ENCODE data around the gene CACNA1F.

The CACNA1F gene

DNA sequence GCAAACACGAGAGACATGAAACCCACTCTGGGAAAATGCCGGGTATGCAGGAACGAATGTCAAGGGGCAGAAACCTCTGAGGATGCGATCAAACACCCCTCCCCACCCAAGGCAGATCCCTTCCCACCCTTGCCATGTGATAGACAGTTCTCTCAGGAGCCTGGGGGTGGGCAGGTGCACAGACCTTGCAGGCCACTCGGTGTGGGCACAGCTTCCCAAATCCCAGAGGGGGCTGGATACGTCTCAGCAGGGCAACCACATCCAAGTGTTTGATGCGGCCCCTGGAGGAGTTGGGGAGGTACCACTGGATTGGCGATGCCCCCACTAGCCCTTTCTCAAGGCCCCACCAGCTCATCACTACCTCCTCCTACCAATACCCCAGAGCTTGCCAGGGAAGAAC lies 22.7 kb downstream of the CACNA1F start:
- no peaks in the 10 kb centered on the region for H3F3A ChIP-seq (ENCODE audit: insufficient read depth, low read length)
- H3K9ac ChIP-seq (ENCODE audit: low read length): no peak overlapping the region
- no peak overlapping the region for H2AFZ ChIP-seq (ENCODE audit: low read length)
- H3K36me3 ChIP-seq (ENCODE audit: insufficient read depth, low read length): no peaks in the 10 kb centered on the region
- H3K27ac ChIP-seq (ENCODE audit: low read depth, low read length, poor library complexity, severe bottlenecking): no peak overlapping the region
- H3K9me3 ChIP-seq (ENCODE audit: low read length): no peaks in the 10 kb centered on the region
- H4K20me1 ChIP-seq (ENCODE audit: insufficient read depth, low read length): no peaks in the 10 kb centered on the region
- no peaks in the 10 kb centered on the region for H3K79me2 ChIP-seq (ENCODE audit: insufficient read depth, low read length)
- H3K4me3 ChIP-seq (ENCODE audit: low read depth, low read length, poor library complexity, severe bottlenecking): no peak overlapping the region
- no peaks in the 10 kb centered on the region for H3K9me2 ChIP-seq (ENCODE audit: low read depth, low read length)
- no peaks in the 10 kb centered on the region for H3K27me3 ChIP-seq (ENCODE audit: insufficient read depth, low read length)
- no peak overlapping the region for H3K4me2 ChIP-seq (ENCODE audit: low read length)
- H3K4me1 ChIP-seq (ENCODE audit: insufficient read depth, low read length, severe bottlenecking): no peaks in the 10 kb centered on the region
- TF ChIP-seq EZH2 (IDR thresholded peaks at IDR 0.05; ENCODE audit: borderline replicate concordance, low read length): no peak
- TF ChIP-seq, protein P1, sequence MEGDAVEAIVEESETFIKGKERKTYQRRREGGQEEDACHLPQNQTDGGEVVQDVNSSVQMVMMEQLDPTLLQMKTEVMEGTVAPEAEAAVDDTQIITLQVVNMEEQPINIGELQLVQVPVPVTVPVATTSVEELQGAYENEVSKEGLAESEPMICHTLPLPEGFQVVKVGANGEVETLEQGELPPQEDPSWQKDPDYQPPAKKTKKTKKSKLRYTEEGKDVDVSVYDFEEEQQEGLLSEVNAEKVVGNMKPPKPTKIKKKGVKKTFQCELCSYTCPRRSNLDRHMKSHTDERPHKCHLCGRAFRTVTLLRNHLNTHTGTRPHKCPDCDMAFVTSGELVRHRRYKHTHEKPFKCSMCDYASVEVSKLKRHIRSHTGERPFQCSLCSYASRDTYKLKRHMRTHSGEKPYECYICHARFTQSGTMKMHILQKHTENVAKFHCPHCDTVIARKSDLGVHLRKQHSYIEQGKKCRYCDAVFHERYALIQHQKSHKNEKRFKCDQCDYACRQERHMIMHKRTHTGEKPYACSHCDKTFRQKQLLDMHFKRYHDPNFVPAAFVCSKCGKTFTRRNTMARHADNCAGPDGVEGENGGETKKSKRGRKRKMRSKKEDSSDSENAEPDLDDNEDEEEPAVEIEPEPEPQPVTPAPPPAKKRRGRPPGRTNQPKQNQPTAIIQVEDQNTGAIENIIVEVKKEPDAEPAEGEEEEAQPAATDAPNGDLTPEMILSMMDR (IDR thresholded peaks at IDR 0.05; ENCODE audit: low read length): no peak

- no peak overlapping the region for H2AFZ ChIP-seq (ENCODE audit: low read length)
- H3K4me2 ChIP-seq (ENCODE audit: low read length): no peak overlapping the region
- H3K79me2 ChIP-seq (ENCODE audit: insufficient read depth, low read length): no peaks in the 10 kb centered on the region
- no peaks in the 10 kb centered on the region for H3K9me2 ChIP-seq (ENCODE audit: low read depth, low read length)
- TF ChIP-seq, protein P1 (IDR thresholded peaks at IDR 0.05; ENCODE audit: low read length): no peak
- no peak for TF ChIP-seq EZH2 (IDR thresholded peaks at IDR 0.05; ENCODE audit: borderline replicate concordance, low read length)
- H4K20me1 ChIP-seq (ENCODE audit: insufficient read depth, low read length): no peaks in the 10 kb centered on the region
- H3K9me3 ChIP-seq (ENCODE audit: low read length): no peaks in the 10 kb centered on the region
- H3K27me3 ChIP-seq (ENCODE audit: insufficient read depth, low read length): no peaks in the 10 kb centered on the region
- no peaks in the 10 kb centered on the region for H3K4me1 ChIP-seq (ENCODE audit: insufficient read depth, low read length, severe bottlenecking)
- H3K4me3 ChIP-seq (ENCODE audit: low read depth, low read length, poor library complexity, severe bottlenecking): no peak overlapping the region
- H3K9ac ChIP-seq (ENCODE audit: low read length): no peak overlapping the region
- no peak overlapping the region for H3K27ac ChIP-seq (ENCODE audit: low read depth, low read length, poor library complexity, severe bottlenecking)
- no peaks in the 10 kb centered on the region for H3K36me3 ChIP-seq (ENCODE audit: insufficient read depth, low read length)
- no peaks in the 10 kb centered on the region for H3F3A ChIP-seq (ENCODE audit: insufficient read depth, low read length)
Observed at GRCh38 chrX:49209434-49210251, 23.5 kb downstream of the CACNA1F start.

GRCh38 chrX:49208399-49208798 lies 24.7 kb downstream of the CACNA1F start:
- H3F3A ChIP-seq (ENCODE audit: insufficient read depth, low read length): no peaks in the 10 kb centered on the region
- no peak overlapping the region for H3K9ac ChIP-seq (ENCODE audit: low read length)
- no peaks in the 10 kb centered on the region for H3K4me1 ChIP-seq (ENCODE audit: insufficient read depth, low read length, severe bottlenecking)
- no peaks in the 10 kb centered on the region for H3K36me3 ChIP-seq (ENCODE audit: insufficient read depth, low read length)
- H3K27ac ChIP-seq (ENCODE audit: low read depth, low read length, poor library complexity, severe bottlenecking): no peak overlapping the region
- no peaks in the 10 kb centered on the region for H3K9me2 ChIP-seq (ENCODE audit: low read depth, low read length)
- no peaks in the 10 kb centered on the region for H3K27me3 ChIP-seq (ENCODE audit: insufficient read depth, low read length)
- no peak overlapping the region for H2AFZ ChIP-seq (ENCODE audit: low read length)
- no peaks in the 10 kb centered on the region for H3K9me3 ChIP-seq (ENCODE audit: low read length)
- no peak for TF ChIP-seq EZH2 (IDR thresholded peaks at IDR 0.05; ENCODE audit: borderline replicate concordance, low read length)
- TF ChIP-seq, protein P1 (IDR thresholded peaks at IDR 0.05; ENCODE audit: low read length): no peak
- H4K20me1 ChIP-seq (ENCODE audit: insufficient read depth, low read length): no peaks in the 10 kb centered on the region
- no peak overlapping the region for H3K4me2 ChIP-seq (ENCODE audit: low read length)
- no peaks in the 10 kb centered on the region for H3K79me2 ChIP-seq (ENCODE audit: insufficient read depth, low read length)
- H3K4me3 ChIP-seq (ENCODE audit: low read depth, low read length, poor library complexity, severe bottlenecking): no peak overlapping the region

All from OCI-LY1 (cell line).